Adrenal gland (tissue), 5 donors: ENCODE results near the gene RTP2.

Experiments used
- POLR2A ChIP-seq, 2 donors: fragments of 450-650 bp; IDR thresholded peaks; one replicate each; pipeline ENCODE4 v1.6.1; 2017; ENCODE audit warnings: antibody characterized with exemption in 2 of 2, mild to moderate bottlenecking in 2 of 2, moderate library complexity in 1 of 2
- TF ChIP-seq, protein P1 (sequence below), 6 experiments: fragments of 450-650 bp in 4 of 6; fragments of 200-600 bp in 2 of 6; sonication (generic) in 1 of 6; IDR thresholded peaks; 1 replicate in 5 of 6; 2 replicates in 1 of 6; pipeline versions ENCODE4 v1.5.1 to v1.8.0; 2016 to 2021; ENCODE audit warnings: antibody characterized with exemption in 6 of 6, mild to moderate bottlenecking in 2 of 6, moderate library complexity in 1 of 6
- donor health status: DM: no; HTN: no; CAD: no.

GRCh38 chr3:187702507-187703033, at the start of gene RTP2:
- TF ChIP-seq POLR2A (IDR thresholded peaks at IDR 0.05), result no peak
- TF ChIP-seq, protein P1, sequence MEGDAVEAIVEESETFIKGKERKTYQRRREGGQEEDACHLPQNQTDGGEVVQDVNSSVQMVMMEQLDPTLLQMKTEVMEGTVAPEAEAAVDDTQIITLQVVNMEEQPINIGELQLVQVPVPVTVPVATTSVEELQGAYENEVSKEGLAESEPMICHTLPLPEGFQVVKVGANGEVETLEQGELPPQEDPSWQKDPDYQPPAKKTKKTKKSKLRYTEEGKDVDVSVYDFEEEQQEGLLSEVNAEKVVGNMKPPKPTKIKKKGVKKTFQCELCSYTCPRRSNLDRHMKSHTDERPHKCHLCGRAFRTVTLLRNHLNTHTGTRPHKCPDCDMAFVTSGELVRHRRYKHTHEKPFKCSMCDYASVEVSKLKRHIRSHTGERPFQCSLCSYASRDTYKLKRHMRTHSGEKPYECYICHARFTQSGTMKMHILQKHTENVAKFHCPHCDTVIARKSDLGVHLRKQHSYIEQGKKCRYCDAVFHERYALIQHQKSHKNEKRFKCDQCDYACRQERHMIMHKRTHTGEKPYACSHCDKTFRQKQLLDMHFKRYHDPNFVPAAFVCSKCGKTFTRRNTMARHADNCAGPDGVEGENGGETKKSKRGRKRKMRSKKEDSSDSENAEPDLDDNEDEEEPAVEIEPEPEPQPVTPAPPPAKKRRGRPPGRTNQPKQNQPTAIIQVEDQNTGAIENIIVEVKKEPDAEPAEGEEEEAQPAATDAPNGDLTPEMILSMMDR (IDR thresholded peaks at IDR 0.05), result no peak
